Right atrium auricular region (tissue), 2 donors: Measurements from ENCODE around the gene OR2H2. TPM values are rescaled to one million over a fixed set of nuclear protein-coding genes. Genes with fewer than 3 reads are reported as not detected.
A peak's percentile ranks its signal among the peaks of the same experiment; 100 is the strongest.

Source experiments
- DNase-seq: peaks from one replicate; pipeline ENCODE4 v3.0.0-alpha.2; 2019; ENCODE audit warnings: low spot score
- H3K27ac ChIP-seq, 2 donors: fragments of 200-600 bp; sonication (generic); 1 replicate in 1 of 2; 2 replicates in 1 of 2; pipeline ENCODE4 v1.5.1; 2016 to 2019
- H3K27me3 ChIP-seq, 2 donors: fragments of 200-600 bp; sonication (generic); one replicate each; pipeline versions ENCODE4 v1.5.1 to v1.6.0; 2017 to 2019
- H3K36me3 ChIP-seq: fragments of 200-600 bp; sonication (generic); one replicate; pipeline ENCODE4 v1.5.1; 2016
- H3K4me1 ChIP-seq, 2 donors: fragments of 200-600 bp; sonication (generic); one replicate each; pipeline versions ENCODE4 v1.5.1 to v1.6.0; 2017 to 2019
- H3K4me3 ChIP-seq, 2 donors: fragments of 200-600 bp; sonication (generic); 1 replicate in 1 of 2; 2 replicates in 1 of 2; pipeline ENCODE4 v1.5.1; 2017 to 2019; ENCODE audit warnings: mild to moderate bottlenecking in 1 of 2, moderate library complexity in 1 of 2
- H3K9me3 ChIP-seq, 2 donors: fragments of 200-600 bp; sonication (generic); one replicate each; pipeline ENCODE4 v1.5.1; 2019
- total RNA-seq, 2 donors: library from RNA; depleted of rRNA; stranded (reverse); fragments of >200 nt; gene quantifications; one replicate each; pipeline ENCODE4 v1.1.0, GENCODE V29; 2016
- TF ChIP-seq, protein P1 (sequence below), 2 donors: fragments of 200-600 bp; sonication (generic); IDR thresholded peaks; one replicate each; pipeline ENCODE4 v1.5.1; 2019; ENCODE audit warnings: antibody characterized with exemption in 2 of 2

Gene OR2H2
- total RNA-seq, 2 donors from 2014 or later: not detected

DNA sequence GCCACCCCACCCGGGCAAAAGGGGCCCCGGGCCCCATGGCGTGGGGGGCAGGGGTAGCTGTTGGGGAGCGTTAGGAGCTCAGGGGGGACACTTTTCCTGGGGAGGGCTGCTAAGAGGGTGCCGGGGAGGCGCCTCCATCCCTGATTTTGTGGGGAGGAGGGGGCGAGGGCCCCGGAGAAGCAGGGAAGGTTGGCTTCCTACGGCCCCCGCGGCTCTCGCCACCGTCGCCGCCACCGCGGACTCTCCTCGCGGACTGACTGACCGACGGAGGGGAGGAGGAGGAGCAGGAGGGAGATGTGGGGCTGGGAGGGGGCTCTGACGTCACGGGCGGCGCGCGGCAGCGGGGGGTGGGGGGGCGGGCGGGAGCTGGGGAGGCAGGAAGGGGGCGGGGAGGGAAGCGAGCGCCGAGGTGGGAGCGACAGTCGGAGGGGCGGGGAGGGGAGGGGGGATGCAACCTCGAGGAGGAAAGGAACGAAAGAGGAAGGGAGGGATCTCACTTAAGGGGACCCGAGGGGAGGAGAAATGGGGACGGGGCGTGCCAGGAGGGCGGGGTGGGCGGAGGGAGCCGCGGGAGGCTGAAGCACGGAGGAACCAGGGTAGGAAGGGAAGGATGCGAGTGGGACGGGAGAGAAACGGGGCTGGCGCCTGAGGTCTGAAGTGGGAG, 43.0 kb downstream of the OR2H2 start:
- Histone ChIP-seq H3K4me3 (peak overlapping the region; percentile 58 to 66), H3K27me3 (no peaks in the 10 kb centered on the region), H3K9me3 (no peaks in the 10 kb centered on the region), H3K36me3 (peaks cover 6% of the 10 kb centered on the region), H3K4me1 (peaks cover 3 to 34% of the 10 kb centered on the region in 2 donors), H3K27ac (peak overlapping the region; percentile 72 to 82)
- peak; percentile 75 for DNase-seq
- TF ChIP-seq, protein P1, sequence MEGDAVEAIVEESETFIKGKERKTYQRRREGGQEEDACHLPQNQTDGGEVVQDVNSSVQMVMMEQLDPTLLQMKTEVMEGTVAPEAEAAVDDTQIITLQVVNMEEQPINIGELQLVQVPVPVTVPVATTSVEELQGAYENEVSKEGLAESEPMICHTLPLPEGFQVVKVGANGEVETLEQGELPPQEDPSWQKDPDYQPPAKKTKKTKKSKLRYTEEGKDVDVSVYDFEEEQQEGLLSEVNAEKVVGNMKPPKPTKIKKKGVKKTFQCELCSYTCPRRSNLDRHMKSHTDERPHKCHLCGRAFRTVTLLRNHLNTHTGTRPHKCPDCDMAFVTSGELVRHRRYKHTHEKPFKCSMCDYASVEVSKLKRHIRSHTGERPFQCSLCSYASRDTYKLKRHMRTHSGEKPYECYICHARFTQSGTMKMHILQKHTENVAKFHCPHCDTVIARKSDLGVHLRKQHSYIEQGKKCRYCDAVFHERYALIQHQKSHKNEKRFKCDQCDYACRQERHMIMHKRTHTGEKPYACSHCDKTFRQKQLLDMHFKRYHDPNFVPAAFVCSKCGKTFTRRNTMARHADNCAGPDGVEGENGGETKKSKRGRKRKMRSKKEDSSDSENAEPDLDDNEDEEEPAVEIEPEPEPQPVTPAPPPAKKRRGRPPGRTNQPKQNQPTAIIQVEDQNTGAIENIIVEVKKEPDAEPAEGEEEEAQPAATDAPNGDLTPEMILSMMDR (IDR thresholded peaks at IDR 0.05): no peak

DNA sequence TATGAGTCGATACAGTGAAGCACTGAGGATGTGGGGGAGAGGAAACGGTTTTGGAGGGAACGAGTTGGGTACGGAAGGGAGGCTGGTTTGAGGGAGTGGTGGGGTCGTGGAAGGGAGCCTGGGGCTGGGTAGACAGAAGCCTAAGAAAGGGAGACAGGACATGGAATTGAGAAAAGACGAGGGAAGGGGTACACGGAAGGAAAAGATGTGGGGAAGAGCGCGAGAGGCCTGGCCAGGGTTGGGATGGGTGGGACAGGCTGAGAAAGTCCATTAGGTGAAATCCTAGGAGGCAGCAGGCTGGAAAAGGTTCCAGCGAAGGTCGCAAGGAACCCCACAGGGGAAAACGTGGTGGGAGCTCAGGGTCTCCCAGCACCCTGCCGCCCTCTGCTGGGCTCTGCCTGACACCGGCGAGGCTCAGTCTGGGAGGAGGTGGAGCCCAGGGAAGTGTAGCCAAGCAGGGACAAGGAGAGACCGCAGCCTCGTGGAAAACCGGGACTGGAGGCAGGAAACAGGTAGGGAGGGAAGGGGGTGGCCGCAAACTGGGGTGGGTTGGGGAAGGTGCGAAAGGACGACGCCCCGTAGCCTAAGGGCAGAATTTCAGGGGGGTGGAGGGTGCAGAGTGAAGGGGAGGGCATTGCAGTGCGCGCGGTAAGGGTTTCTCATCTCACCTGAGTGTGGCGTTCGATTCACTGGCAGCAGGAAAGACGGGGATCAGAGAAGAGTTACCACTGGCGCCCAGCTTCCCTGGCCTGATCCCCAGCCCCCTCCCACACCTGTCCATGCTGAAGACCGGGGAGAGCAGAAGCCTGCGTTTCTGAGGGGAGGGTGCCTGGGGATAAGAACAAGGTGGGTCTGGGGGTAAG, 43.7 kb downstream of the OR2H2 start:
- Histone ChIP-seq H3K36me3 (no peaks in the 10 kb centered on the region), H3K27me3 (no peaks in the 10 kb centered on the region), H3K9me3 (no peaks in the 10 kb centered on the region), H3K4me1 (peaks cover 3 to 34% of the 10 kb centered on the region in 2 donors), H3K27ac (peak overlapping the region; percentile 72 to 82), H3K4me3 (peak overlapping the region; percentile 58 to 66)
- DNase-seq: peak; percentile 77
- TF ChIP-seq, protein P1 (IDR thresholded peaks at IDR 0.05): peak; percentile 56 to 78

DNA sequence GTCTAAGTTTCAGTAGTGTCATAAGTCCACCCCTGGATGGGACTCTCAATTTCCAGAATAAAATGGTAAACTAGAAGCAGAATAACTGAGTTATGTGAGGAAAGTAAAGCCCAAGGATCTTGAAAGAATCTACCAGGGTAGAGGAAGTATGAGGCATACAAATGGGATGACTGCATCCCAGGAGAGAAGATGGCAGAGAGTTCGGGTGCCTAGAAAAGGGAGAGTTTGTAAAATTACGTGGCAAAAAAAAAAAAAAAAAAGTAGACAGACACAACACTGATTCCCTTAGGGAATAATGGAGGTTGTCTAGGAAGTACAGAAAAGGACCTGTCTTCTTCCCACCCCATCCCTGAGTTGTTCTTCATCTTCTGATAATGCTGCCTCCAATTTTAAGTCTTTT, 44.6 kb downstream of the OR2H2 start:
- DNase-seq: no peak
- Histone ChIP-seq H3K36me3 (no peaks in the 10 kb centered on the region), H3K4me3 (no peak overlapping the region), H3K27me3 (no peaks in the 10 kb centered on the region), H3K27ac (no peak overlapping the region), H3K4me1 (peaks cover 3 to 34% of the 10 kb centered on the region in 2 donors), H3K9me3 (no peaks in the 10 kb centered on the region)
- TF ChIP-seq, protein P1 (IDR thresholded peaks at IDR 0.05): no peak

DNA sequence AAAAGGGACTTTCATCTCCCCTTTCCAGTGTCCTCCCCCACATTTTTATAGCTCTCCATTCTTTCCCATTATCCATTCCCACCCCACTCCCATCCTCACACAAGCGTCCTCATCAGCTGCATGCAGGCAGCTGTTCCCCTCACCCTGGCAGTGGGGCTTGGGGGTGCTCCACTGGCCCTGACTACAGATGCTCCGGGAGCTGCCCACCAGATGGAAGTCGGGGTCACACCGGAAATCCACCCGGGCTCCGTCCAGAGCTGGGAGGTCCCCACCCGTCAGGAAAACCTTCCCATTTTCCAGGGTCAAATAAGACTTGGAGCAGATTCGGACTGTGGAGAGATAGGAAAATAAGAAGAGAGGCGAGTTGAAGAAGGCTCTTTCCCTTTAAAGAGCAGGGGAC, 45.4 kb downstream of the OR2H2 start:
- Histone ChIP-seq H3K27ac (no peak overlapping the region), H3K9me3 (no peaks in the 10 kb centered on the region), H3K27me3 (no peaks in the 10 kb centered on the region), H3K4me1 (peaks cover 3 to 34% of the 10 kb centered on the region in 2 donors), H3K36me3 (no peaks in the 10 kb centered on the region), H3K4me3 (no peak overlapping the region)
- TF ChIP-seq, protein P1 (IDR thresholded peaks at IDR 0.05): no peak
- DNase-seq: no peak

DNA sequence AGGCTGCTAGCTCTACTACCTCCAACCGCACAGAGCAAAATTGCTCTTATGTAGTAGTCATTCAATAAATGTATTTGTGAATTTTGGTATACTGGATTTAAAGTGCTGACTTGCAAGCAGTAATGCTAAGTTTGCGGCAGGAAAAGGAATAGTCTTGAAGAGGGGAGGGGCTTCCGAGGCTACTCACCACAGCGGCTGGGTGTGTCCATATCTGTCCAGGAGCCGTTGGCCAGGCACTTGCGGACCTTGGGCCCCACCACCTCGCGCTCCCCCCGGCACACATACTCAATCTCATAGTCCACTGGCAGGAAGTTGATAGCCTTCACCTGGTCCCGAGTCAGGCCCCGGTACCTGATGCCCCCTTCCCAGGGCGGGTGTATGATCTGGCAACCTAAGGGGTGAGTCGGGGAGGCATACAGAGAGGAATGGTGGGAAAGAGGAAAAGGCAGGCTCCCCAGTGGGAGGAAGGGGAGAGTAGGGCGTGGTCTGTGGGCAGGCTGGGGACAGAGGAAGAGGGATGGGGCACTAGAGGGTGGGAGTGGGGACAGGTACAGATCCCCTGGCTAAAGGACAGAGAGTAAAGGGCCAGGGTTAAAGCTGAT, 46.4 kb downstream of the OR2H2 start:
- TF ChIP-seq, protein P1 (IDR thresholded peaks at IDR 0.05): no peak
- Histone ChIP-seq H3K4me3 (peak overlapping the region in 1 of 2 donors; percentile 92), H3K27me3 (no peaks in the 10 kb centered on the region), H3K27ac (no peak overlapping the region), H3K9me3 (no peaks in the 10 kb centered on the region), H3K4me1 (peaks cover 3 to 34% of the 10 kb centered on the region in 2 donors), H3K36me3 (no peaks in the 10 kb centered on the region)
- no peak for DNase-seq
